Keratinocyte (primary cell): Measurements from ENCODE around the gene CORO2B. TPM values are rescaled to one million over a fixed set of nuclear protein-coding genes. Genes with fewer than 3 reads are reported as not detected.

Source experiments
- DNase-seq: peaks from one replicate; pipeline ENCODE4 v3.0.0-alpha.2; 2011; ENCODE audit warnings: low read depth, missing footprints, low spot score
- FAIRE-seq: peaks from 2 replicates; lab custom pipeline; 2011; peaks lifted over from hg19 to GRCh38; lab: Jason Lieb, UNC
- H2AFZ ChIP-seq: 2 replicates; pipeline ENCODE4 v1.6.0; 2012; ENCODE audit warnings: low read length, control low read depth, inconsistent platforms; ENCODE audit not compliant: control insufficient read depth
- H3K27ac ChIP-seq: 2 replicates; pipeline ENCODE4 v1.5.1; 2011; ENCODE audit warnings: low read length; ENCODE audit not compliant: control insufficient read depth, insufficient read depth
- H3K27me3 ChIP-seq: 3 replicates; pipeline ENCODE4 v1.6.0; 2011; ENCODE audit warnings: low read length; ENCODE audit not compliant: control insufficient read depth, insufficient read depth; ENCODE audit errors: extremely low read depth
- H3K36me3 ChIP-seq, 2 experiments: 2 replicates in 1 of 2; 3 replicates in 1 of 2; pipeline ENCODE4 v1.5.1; 2011; ENCODE audit warnings: low read length in 2 of 2, mild to moderate bottlenecking in 1 of 2; ENCODE audit not compliant: control insufficient read depth in 2 of 2, insufficient read depth in 2 of 2; ENCODE audit errors: extremely low read depth in 1 of 2
- H3K4me1 ChIP-seq: 3 replicates; pipeline ENCODE4 v1.5.1; 2011; ENCODE audit warnings: low read length; ENCODE audit not compliant: control insufficient read depth, insufficient read depth; ENCODE audit errors: extremely low read depth
- H3K4me2 ChIP-seq: 3 replicates; pipeline ENCODE4 v1.6.0; 2011; ENCODE audit warnings: low read depth, low read length; ENCODE audit not compliant: control insufficient read depth, insufficient read depth; ENCODE audit errors: extremely low read depth
- H3K4me3 ChIP-seq, 3 experiments: fragments of 200-600 bp in 1 of 3; sonication (generic) in 1 of 3; 2 replicates in 2 of 3; 3 replicates in 1 of 3; pipeline ENCODE4 v1.5.1; 2011 to 2016; ENCODE audit warnings: low read length in 3 of 3, mild to moderate bottlenecking in 3 of 3, control low read depth in 2 of 3, inconsistent platforms in 1 of 3, low read depth in 1 of 3, mixed read lengths in 1 of 3, mixed run types in 1 of 3, moderate library complexity in 1 of 3; ENCODE audit not compliant: control insufficient read depth in 2 of 3, insufficient read depth in 2 of 3; ENCODE audit errors: extremely low read depth in 1 of 3
- H3K79me2 ChIP-seq: 2 replicates; pipeline ENCODE4 v1.6.0; 2012; ENCODE audit warnings: low read length; ENCODE audit not compliant: control insufficient read depth, insufficient read depth
- H3K9ac ChIP-seq: 3 replicates; pipeline ENCODE4 v1.6.0; 2011; ENCODE audit warnings: low read length; ENCODE audit not compliant: control insufficient read depth, insufficient read depth; ENCODE audit errors: extremely low read depth
- H3K9me1 ChIP-seq: 3 replicates; pipeline ENCODE4 v1.6.0; 2011; ENCODE audit warnings: low read length; ENCODE audit not compliant: control insufficient read depth, insufficient read depth; ENCODE audit errors: extremely low read depth
- H3K9me3 ChIP-seq: 2 replicates; pipeline ENCODE4 v1.5.1; 2012; ENCODE audit warnings: low read depth, low read length; ENCODE audit not compliant: control insufficient read depth
- H4K20me1 ChIP-seq: 3 replicates; pipeline ENCODE4 v1.6.0; 2011; ENCODE audit warnings: low read length; ENCODE audit not compliant: control insufficient read depth, insufficient read depth; ENCODE audit errors: extremely low read depth
- EZH2 ChIP-seq: IDR thresholded peaks from one replicate; pipeline ENCODE4 v1.6.1; 2012; ENCODE audit warnings: inconsistent platforms, mild to moderate bottlenecking, low read length, moderate library complexity
- dilution Hi-C: fragments of 300-500 bp; cut with MboI; formaldehyde crosslinking; loops from one replicate; pipeline ENCODE4 v1.7.0; 2020; ENCODE audit warnings: low sequenced_read_pairs; ENCODE audit not compliant: extremely low pct_ligation_motif_present
- polyA plus RNA-seq, 5 experiments: library from polyadenylated mRNA; depleted of rRNA in 3 of 5; stranded (reverse) in 3 of 5; stranded (forward) in 1 of 5; unstranded in 1 of 5; fragments of >200 nt; gene quantifications; 1 replicate in 1 of 5; 2 replicates in 3 of 5; 3 replicates in 1 of 5; pipeline versions ENCODE4 v1.2.1 to v1.2.3, GENCODE V29; 2011 to 2012; ENCODE audit warnings: missing spikeins in 2 of 5, low read depth in 1 of 5, low replicate concordance in 1 of 5
- TF ChIP-seq, protein P1 (sequence below), 3 experiments: IDR thresholded peaks in 1 of 3; conservative IDR thresholded peaks in 1 of 3; optimal IDR thresholded peaks in 1 of 3; 2 replicates in 2 of 3; 3 replicates in 1 of 3; pipeline versions ENCODE3 to v1.5.1; 2011; ENCODE audit warnings: low read length in 3 of 3, mild to moderate bottlenecking in 3 of 3, moderate library complexity in 2 of 3, control low read depth in 1 of 3, inconsistent platforms in 1 of 3; ENCODE audit not compliant: insufficient read depth in 2 of 3; ENCODE audit errors: extremely low read depth in 1 of 3

Gene CORO2B
- polyA plus RNA-seq, 1 donor (not counting 4 experiments of a cell fraction or from before 2014, with no cell fraction given) = 0.13 TPM

DNA sequence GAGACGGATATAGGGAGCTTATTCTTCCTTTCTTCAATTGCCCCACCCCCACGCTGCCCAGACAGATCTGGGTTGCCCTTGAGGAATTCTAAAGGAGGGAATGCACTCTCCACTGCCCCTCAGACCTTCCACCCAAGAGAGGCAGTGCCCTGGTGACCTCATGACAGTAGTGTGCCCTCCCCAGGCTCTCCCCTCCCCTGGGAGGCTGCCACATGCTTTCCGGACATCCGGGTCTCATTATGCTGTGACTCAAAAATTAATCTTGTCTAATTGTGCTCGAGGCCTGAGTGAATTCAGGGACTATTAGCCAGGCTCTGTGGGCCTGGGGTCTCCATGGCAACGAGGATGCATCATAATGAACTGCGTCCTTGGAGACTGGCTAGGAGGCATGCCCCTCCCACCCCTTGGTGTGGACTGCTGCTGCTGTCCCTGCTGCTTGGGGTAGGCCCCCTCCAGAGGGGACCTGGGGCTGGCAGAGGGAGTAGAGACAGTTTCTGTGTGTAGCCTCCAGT, 20.8 kb downstream of the CORO2B start:
- FAIRE-seq (no peak), DNase-seq (no peak)
- Histone ChIP-seq H3K9me3 (no peaks in the 10 kb centered on the region), H3K4me3 (no peak overlapping the region), H3K4me2 (no peak overlapping the region), H2AFZ (no peak overlapping the region), H3K9ac (no peak overlapping the region), H3K36me3 (no peaks in the 10 kb centered on the region), H3K79me2 (no peaks in the 10 kb centered on the region), H3K27me3 (peaks cover 12% of the 10 kb centered on the region), H4K20me1 (no peaks in the 10 kb centered on the region), H3K9me1 (no peaks in the 10 kb centered on the region), H3K4me1 (no peaks in the 10 kb centered on the region), H3K27ac (no peak overlapping the region)
- no peak for TF ChIP-seq EZH2
- TF ChIP-seq, protein P1, sequence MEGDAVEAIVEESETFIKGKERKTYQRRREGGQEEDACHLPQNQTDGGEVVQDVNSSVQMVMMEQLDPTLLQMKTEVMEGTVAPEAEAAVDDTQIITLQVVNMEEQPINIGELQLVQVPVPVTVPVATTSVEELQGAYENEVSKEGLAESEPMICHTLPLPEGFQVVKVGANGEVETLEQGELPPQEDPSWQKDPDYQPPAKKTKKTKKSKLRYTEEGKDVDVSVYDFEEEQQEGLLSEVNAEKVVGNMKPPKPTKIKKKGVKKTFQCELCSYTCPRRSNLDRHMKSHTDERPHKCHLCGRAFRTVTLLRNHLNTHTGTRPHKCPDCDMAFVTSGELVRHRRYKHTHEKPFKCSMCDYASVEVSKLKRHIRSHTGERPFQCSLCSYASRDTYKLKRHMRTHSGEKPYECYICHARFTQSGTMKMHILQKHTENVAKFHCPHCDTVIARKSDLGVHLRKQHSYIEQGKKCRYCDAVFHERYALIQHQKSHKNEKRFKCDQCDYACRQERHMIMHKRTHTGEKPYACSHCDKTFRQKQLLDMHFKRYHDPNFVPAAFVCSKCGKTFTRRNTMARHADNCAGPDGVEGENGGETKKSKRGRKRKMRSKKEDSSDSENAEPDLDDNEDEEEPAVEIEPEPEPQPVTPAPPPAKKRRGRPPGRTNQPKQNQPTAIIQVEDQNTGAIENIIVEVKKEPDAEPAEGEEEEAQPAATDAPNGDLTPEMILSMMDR (optimal IDR thresholded peaks at IDR 0.05 in 1 of 3, IDR thresholded peaks at IDR 0.05 in 1 of 3, conservative IDR thresholded peaks at IDR 0.05 in 1 of 3; ENCODE audit: extremely low read depth in 1 of 3, insufficient read depth in 2 of 3, low read length in 3 of 3) = no peak
- dilution Hi-C loops = no loop called here

DNA sequence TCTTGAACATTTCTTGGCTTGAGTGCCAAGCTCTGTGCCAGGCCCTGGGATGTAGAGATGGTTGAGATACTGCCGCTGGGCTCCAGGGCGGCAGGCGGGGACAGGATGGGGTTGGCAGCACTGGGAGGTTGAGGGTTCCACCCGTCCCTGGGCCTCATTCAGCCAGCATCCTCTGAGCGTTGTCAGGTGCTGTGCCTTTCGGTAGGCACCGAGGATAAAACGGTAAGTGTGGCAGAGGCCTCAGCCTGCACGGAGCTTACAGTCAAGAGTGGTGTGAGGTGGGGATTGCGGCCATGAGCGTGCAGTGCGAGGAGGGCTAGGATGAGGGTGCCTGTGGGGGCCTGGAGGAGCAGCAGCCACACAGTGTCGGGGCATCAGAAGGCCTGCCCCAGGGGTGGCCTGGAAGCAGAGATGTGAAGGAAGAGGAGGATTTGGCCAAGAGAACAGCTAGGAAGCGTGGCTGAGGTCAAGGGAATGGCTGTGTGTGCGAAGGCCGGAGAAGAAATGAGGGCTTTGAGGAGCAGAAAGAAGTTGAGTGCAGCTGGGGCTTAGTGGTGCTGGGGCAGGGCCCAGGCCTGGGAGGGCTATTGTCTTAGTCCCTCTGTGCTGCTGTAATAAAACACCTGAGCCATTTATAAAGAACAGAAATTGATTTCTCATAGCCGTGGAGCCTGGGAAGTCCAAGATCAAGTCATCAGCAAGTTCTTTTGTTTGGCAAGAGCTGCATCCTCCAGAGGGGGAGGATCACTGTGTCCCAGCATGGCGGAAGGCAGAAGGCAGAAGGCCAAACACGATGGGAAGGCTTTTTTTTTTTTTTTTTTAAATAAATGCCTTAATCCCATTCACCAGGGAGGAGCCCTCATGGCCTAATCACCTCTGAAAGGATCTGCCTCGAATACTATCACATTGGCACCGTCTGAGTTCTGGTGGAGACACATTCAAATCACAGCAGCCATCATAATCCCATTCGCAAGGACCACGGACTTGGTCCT, 22.7 kb downstream of the CORO2B start:
- Histone ChIP-seq H3K27ac (no peak overlapping the region), H3K9me1 (no peaks in the 10 kb centered on the region), H3K9me3 (no peaks in the 10 kb centered on the region), H2AFZ (no peak overlapping the region), H4K20me1 (no peaks in the 10 kb centered on the region), H3K27me3 (peaks cover 8% of the 10 kb centered on the region), H3K79me2 (no peaks in the 10 kb centered on the region), H3K36me3 (no peaks in the 10 kb centered on the region), H3K9ac (no peak overlapping the region), H3K4me3 (no peak overlapping the region), H3K4me1 (no peaks in the 10 kb centered on the region), H3K4me2 (no peak overlapping the region)
- TF ChIP-seq, protein P1 (optimal IDR thresholded peaks at IDR 0.05 in 1 of 3, IDR thresholded peaks at IDR 0.05 in 1 of 3, conservative IDR thresholded peaks at IDR 0.05 in 1 of 3; ENCODE audit: extremely low read depth in 1 of 3, insufficient read depth in 2 of 3, low read length in 3 of 3) = no peak
- peak; percentile 53 for TF ChIP-seq EZH2
- dilution Hi-C loops = no loop called here
- DNase-seq (no peak), FAIRE-seq (no peak)
